Measurements from ENCODE around the gene TMEM106C.

TMEM106C gene, protein sequence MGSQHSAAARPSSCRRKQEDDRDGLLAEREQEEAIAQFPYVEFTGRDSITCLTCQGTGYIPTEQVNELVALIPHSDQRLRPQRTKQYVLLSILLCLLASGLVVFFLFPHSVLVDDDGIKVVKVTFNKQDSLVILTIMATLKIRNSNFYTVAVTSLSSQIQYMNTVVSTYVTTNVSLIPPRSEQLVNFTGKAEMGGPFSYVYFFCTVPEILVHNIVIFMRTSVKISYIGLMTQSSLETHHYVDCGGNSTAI

DNA sequence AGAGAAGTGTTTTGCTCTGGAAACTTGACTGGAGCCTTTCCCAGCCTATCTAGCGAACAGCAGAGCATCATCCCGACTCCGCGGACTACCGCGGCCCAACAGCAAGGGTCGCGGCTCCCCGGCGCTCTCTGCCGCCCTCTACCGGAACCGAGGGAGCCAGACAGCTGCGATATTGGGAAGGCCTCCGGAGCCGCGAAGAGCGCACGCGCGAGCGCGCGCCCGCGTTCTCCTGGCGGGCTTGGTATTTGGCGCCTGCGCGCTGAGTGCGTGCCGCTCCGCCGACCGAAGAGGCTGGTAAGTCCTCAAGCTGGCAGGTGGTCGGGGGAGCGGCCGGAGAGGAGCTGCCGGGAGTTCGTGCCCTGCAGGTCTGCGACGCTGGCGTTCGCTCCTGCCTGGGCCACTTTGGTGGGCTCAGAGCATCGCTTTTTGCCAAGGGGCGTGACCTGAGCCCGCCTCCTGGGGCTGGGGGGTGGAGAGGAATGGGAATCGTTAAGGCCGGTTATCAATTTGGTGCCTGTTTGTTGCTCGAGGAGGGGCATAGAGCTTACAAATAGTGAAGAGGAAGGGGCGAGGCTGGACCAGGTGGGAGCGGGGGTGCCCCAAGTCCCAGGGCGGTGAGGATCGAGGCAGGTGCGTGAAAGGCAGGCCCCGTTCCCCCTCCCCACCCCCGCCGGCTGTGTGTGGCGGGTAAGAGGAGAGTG lies at the start of gene TMEM106C:
TSS of gene TMEM106C (plus strand) at position 257 of the 701 bp plus-strand sequence. CDS start 641 bp downstream, outside the sequence.
- peak; percentile 50 for DNase-seq

- no peak for DNase-seq
These were observed 42.5 kb upstream of the TMEM106C start for GRCh38 chr12:47920913-47921312.

DNA sequence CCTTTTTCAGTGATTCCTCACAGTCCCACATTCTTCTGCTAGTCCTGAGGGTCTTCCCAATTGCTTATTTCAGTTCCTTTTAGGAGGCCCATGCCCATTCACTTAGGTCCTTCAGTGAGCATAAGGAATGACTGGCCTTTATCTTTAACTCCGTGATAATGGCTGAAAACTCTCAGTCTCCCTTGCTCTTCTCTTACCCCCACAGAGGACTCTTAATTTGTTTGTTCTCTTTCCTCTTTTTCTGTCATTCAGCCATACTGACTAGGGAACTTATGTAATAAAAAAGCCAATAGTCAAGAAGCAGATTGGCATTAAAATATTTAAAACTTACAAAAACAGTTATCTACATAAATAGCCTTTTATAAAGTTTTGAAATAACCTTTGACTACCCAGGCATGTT lies 41.5 kb upstream of the TMEM106C start:
- no peak for DNase-seq

DNA sequence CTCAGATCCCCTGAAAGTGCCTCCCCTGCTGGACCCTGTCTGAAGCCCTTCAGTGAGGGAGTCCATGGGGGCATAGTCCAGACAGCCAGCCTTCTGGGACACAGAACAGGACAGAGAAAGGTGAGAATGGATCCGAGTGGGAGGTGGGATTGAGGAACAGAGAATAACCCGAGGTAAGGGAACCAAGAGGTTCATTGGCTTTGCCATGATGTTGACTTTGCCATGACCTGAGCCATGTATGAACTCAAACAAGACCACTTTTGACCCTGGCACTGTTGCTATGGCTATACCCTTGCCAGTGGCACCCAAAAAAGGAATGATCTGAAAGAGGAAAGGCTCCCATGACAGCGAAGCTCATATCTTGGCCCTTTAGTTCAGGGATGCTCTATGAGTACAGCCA lies 36.0 kb upstream of the TMEM106C start:
- no peak for DNase-seq

DNA sequence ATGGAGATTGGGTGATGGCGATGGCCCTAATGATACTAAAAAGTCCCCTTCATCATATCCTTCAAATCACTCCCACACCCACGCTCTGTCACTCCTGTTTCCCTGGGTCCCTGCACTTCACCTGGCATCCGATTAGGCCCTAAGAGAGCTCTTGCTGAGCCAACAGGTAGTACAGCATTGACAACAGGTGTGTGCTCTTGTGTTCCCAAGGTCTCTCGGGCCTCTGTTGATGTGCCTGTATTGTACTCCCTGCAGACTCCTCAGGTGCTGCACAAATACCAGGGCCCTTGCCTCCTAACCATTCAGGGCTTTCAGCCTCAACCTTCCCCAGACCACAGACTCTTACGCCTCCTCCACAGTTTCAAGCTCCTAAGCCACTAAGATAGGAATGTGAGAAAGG lies 32.8 kb upstream of the TMEM106C start:
- no peak for DNase-seq

DNA sequence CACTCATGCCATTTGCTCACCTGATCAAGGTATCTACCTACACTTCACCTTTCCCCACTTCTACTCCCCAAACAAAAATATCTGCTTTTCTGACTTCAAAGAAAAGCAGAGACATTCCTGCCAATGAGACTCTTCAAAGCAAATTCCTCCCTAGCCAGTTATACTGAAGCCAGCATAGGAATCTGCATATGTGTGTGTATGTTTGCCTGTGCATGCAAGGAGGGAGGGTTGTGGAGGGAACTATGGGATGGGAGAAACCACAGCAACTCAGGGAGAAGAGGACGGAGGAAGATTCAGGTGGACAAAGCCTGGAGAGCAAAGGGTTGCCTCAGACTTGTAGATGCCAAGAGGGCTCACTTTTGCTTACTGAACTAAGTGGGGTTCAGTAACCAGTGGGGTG lies 32.2 kb upstream of the TMEM106C start:
- no peak for DNase-seq

GRCh38 chr12:47935184-47935583 lies 28.2 kb upstream of the TMEM106C start:
- DNase-seq = no peak

DNA sequence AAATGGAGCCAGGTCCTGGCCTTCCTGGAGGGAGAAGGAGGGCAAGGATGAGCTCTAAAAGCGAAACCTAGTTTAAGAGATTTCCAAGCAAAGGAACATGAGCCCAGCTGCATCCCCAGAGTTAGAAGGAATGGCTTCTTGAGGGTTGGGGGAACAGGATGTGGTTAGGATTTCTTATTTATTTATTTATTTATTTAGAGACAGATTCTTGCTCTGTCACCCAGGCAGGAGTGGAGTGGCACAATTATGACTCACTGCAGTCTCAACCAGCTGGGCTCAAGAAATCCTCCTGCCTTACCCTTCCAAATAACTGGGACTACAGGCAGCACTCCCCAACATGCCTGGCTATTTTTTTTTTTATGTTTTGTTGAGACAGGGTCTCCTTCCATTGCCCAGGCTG lies 25.3 kb upstream of the TMEM106C start:
- DNase-seq = no peak

DNA sequence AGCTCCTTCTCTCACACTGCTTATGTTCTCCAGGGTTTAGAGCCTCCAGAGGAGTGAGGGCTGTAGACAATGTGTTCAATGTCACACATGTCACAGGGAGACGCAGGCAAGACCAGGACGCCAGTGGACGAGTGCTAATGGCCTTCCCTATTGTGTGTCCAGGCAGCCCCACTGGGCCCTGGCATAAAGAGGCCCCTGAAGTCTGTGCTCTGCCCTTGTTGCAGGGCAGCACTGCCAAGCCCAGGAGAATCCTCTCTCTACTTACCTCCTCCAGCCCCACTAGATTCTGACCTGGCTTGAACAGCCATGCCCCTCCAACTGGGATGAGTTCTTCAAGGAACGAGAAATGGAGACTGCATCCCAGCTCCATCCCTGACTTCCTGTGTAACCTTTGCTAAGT lies 24.8 kb upstream of the TMEM106C start:
- no peak for DNase-seq

DNA sequence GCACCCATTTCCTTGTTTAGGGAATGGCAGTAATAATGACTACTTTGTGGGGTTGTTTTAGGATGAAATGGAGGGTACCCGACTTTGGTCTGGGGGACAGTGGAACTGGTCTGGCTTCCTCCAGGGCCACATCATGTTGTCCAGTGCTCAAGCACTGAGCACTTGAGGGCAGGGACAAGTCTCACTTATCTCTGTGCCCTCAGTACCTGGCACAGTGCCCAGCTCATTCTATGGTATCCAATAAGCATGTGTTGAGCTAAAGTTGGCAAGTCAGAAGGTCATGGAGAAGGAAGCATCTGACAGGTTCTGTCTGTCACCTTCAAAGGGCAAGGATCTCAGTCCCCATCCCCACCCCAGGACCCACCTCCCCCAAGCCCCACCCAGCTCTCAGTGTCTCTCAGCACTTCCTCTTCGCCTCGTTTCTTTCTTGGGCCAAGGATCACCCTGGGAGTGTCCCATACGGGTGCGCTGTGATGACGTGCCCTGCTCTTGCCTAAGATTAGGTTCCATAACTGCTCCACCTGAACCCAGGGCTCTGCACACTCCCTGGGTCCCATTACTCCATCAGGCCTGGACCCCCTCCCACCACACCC lies 24.3 kb upstream of the TMEM106C start:
- DNase-seq = no peak

GRCh38 chr12:47940773-47941474 lies 22.5 kb upstream of the TMEM106C start:
- no peak for DNase-seq

DNA sequence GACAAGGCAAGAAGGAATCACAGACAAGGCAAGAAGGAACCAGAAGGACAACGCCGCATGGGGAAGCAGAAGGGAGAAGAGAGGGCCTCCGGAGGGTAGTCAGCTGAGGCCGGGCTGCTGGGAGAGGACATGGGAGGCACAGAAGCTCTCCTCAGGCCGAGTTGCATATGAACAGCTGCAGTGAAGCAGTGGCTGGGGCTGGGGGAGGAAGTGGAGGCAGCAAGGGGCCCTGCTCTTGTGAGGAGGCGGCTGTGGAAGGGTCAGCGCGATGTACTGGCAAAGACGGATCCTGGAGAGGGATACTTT lies 22.0 kb upstream of the TMEM106C start:
- no peak for DNase-seq

GRCh38 chr12:47941871-47942613 lies 21.4 kb upstream of the TMEM106C start:
- DNase-seq = no peak

DNA sequence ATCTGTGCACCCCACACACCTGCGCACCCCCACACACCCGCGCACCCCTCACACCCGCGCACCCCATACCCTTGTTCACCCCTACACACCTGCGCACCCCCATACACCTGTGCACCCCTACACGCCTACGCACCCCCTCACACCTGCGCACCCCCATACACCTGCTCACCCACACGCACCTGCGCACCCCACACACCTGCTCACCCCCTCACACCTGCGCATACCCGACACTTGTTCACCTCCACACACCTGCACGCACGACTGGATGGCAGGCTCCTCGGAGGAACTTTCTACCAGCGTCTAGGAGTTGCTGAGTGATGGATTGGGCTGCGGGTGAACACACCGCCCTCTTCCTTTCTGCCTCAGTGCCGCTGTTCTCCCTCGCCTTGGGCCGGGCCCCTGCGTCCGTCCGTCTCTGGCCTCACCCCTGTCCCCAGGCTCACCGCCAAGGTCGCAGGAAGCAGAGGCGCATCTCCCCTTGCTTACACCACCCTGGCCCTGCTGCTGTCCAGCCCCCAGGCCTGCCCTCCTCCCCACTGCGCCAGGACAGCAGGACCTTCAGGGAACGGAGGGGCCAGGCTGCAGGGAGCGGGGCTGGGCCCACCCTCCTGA lies 20.7 kb upstream of the TMEM106C start:
- no peak for DNase-seq

DNA sequence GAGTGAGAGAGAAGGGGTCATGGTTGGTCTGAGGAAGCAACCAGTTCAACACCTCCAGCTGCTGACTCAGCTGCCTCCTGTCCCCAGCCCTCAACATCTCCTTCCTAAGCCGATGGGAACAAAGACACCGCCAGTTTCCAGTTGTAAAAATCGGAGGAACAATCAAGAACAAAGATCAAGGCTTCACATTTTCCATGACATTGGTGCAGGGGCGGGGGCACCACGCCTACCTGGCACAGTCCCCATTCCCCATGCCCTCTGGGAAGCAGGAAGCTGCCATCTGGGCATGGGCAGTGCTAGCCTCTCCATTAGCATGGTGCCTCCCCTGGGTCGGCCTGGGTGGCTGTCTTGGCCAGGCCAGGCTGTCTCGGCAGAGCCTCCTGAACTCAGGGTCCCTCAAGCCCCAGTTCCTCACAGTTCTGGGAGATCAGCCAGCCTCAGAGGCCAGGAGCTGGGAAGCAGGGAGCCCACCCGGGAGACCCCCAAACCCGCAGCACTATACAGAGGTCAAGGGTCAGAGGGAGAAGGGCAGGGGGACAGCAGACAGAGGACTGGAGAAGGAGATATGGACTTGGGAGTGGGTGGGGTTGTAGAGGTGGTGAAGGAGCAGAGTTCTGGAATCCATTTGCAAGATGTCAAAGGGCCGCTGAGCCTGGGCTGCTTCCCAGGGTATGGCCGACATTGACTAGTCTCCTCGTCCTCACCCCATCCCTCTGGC lies 19.6 kb upstream of the TMEM106C start:
- no peak for DNase-seq

- no peak for DNase-seq
These were observed 18.6 kb upstream of the TMEM106C start for GRCh38 chr12:47944685-47945340.

- DNase-seq = no peak
These were observed 18.1 kb upstream of the TMEM106C start for GRCh38 chr12:47945341-47945728.

DNA sequence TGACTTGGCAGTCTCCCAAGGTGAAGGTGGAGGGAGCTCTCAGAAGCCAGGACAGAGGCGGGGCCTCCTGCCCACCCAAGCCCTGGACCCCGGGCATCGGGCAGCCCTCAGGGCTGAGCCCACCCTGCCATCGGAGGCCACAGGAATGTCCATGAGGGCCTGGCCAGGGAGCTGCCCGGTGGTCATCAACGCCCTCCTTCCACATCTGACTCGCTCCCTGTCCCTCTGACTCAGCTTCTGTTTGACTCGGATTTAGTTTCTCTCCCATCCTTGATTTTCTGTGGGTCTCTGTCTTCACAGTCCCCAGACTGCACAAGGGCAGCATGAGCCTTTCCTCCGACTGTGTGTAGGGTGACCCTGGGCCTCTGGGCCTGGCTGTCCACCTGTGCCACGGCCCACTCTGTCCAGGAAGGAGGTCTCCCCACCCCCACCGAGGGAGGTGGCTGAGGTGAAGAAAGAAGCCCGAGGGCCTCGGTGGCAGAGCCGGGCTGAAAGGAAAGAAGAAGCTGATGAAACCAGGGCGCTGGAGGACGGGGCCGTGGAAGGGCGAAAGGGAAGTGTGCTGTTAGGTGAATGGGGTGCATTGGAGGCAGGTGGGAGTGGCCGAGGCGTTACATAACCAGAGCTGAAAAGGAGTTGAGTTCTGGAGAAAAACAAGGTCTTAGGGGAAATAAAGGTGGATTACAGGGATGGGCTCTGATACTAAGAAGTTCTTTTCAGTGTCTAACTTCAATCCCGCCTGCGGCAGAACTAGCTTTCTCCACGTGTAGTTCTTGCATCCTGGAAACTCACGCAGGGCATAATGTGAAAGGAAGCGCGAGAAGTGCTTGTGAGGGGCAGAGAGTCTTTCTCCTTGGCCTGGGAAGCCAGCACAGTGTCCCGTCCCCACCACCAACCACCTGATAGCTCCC lies 16.7 kb upstream of the TMEM106C start:
- DNase-seq = no peak

DNA sequence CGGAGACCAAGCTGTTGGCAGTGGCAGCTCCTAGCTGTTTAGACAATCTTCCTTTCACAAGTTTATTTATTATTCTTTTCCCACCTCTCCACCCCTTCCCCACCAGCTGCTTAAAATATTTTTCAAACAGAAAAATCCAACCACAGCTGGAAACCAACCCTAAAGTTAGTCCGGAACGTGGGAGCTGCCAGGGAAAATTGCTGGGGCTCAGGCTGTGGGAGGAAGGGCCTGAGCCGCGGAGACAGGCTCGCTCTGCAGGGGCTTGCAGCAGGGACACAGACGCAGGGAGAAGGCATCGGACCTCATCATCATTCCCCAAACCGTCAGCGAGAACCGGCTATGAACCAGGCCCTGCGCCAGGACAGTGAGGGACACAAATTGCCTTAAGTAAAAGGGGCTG lies 16.1 kb upstream of the TMEM106C start:
- no peak for DNase-seq
